GM12874 (cell line): ENCODE data around the gene RAPGEF2.

Source experiments
- TF ChIP-seq, protein P1 (sequence below): IDR thresholded peaks from 2 replicates; pipeline ENCODE4 v1.5.1; 2011; ENCODE audit warnings: low read depth, mild to moderate bottlenecking, control low read depth, low read length, moderate library complexity; ENCODE audit not compliant: insufficient read depth

The RAPGEF2 gene

DNA sequence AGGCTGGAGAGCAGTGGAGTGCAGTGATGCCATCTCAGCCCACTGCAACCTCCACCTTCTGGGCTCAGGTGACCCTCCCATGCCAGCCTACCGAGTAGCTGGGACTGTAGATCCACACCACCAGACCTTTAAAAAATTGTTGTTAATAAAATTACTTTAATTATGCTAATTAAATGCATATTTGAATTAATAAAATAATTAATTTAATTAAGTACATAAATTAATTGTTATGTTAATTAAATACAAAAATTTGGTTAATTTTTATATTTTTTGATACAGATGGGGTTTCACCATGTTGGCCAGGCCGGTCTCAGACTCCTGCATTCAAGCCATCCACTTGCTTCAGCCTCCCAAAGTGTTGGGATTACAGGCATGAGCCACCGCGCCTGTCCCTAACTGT lies 12.6 kb upstream of the RAPGEF2 start:
- TF ChIP-seq, protein P1, sequence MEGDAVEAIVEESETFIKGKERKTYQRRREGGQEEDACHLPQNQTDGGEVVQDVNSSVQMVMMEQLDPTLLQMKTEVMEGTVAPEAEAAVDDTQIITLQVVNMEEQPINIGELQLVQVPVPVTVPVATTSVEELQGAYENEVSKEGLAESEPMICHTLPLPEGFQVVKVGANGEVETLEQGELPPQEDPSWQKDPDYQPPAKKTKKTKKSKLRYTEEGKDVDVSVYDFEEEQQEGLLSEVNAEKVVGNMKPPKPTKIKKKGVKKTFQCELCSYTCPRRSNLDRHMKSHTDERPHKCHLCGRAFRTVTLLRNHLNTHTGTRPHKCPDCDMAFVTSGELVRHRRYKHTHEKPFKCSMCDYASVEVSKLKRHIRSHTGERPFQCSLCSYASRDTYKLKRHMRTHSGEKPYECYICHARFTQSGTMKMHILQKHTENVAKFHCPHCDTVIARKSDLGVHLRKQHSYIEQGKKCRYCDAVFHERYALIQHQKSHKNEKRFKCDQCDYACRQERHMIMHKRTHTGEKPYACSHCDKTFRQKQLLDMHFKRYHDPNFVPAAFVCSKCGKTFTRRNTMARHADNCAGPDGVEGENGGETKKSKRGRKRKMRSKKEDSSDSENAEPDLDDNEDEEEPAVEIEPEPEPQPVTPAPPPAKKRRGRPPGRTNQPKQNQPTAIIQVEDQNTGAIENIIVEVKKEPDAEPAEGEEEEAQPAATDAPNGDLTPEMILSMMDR = no peak

DNA sequence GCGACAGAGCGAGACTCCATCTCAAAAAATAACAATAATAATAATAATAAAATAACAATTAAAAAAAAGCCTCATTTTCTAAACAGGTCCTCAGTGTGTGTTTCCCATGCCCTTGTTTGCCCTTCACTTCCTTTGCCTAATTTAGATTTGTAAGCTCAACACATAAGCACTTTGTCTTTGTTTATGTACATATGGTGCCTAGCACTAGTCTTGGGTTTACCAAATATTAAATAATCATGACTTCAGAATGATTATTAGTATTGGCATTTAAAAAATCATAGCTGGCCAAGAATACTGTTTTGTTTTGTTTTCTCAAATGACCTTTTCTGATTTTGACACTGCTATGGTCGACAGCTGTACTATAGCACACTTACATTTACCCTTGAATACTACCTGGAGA lies 6.4 kb upstream of the RAPGEF2 start:
- TF ChIP-seq, protein P1 = no peak

DNA sequence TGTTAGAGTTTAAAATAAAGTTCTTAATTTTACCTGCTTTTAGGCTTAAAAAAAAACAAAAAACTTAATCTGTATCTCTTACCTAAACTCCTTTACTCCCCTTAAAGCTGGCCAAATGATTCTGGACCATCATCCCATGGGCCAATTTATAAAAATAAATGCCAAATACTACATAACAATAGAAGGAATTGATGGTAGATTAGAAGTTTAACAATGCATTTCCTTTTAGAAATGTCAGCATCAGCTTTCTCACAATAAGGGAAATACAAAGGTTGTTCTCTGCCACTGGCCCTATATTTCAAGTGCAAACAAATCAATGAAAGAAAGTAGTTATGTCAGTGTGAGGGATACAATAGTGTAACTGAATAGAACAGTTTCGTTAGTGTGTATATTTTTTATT lies 5.7 kb upstream of the RAPGEF2 start:
- TF ChIP-seq, protein P1 = no peak

DNA sequence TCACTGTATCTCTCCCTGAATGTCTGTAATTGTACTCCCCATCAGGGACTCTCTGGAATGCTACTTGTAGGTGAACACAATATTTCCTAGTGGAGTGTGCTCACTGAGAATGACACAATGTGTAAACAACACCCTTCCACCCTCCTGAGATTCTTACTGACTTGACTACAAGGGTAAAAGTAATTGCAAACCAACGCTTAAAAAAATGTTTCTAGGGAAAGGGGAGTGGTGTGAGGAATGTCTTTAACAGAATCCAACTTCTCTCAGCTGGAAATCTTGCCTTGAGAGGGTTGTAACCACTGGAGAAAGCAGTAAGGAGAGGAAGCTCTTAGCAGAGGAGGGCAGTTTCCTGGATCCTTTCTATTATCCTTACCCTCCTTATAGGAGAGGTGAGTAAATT lies 5.1 kb upstream of the RAPGEF2 start:
- TF ChIP-seq, protein P1 = no peak

DNA sequence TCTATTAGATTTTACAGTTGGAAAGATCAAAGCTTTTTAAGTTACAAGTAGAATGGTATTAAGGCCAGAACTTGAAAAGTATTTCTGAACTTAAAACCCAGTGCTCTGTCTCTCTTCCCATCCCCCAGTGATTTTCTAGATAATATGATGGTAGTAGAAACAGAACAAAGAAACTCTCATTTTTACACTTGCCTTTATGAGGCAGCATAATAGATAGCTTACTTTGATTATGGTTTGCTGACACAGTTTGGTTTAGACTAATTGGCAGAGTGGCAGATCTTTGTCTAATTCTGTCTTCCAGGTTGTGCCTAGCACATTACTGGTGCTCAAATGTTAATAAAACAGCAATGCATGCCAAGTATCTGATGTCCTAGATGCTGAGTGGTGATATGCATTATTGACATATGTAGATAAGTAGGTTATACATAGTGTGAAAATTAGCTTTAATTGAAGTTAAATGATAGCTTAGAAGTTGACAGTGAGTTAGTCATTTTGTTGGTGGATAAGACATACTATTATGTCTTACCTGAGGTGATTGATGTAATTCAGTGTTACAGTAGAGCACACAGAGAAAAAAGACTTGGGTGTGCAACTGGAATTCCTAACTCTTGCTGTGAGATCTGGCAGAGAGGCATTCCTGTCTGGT lies 4.3 kb upstream of the RAPGEF2 start:
- TF ChIP-seq, protein P1 = no peak

DNA sequence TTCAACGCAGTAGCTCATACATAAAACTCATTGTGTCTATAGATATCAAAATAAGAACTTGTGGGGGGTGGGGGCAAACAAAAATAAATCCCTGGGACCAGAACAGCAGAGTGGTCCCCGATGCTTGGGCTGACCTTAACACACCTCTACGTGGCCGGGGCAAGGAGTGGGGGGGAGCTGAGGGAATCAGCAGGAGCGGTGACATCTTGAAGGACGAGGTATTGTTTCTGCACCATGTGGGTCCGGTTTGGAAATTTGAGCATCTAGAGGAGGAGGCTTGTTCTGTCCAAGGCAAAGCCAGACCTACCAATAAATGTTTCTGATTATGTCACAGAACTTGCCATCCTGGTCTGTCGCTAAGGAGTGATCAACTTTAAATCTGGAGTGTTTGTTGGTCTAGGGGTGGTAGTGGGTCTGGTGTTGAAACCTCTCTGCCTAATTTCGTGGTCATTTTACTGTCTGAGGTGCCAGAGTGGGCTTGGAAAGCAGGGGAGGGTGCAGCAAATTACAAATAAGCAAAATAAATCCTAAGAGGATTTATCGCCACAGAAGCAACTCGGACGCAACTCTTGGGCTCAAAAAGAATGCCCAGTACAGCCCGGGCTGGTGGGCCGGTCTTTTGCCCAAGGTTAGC lies 774 bp upstream of the RAPGEF2 start:
- TF ChIP-seq, protein P1 = no peak

DNA sequence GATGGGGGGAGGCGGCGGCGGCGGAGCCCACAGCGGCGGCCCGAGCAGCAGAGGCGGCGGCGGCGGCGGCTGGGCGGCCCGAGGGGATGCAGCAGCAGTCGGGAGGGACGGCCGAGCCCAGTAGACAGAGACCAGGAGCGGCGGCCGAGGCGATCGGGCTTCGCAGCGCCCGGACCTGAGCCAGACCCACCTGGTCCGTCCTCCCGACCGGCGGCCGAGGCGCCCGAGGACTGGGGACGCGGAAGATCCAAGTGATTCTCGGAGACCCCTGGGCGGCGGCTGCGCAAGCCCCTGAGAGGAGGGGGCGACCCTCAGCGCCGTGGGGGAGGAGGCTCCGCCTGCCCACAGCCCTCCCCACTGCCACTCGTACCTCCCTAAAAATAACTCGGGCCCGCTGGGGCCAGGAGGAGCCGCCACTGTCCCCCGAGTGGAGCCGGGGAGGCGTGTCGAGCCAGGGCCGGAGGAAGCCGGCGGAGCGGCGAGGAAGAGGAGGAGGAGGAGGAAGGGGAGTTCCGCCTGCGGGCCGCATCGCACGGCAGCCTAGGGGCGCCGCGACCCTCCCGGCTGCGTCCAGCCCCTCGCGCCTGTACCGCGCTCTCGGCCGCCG lies 608 bp downstream of the RAPGEF2 start:
- TF ChIP-seq, protein P1 = no peak
